H1 (cell line): ENCODE data around the gene PARP14. TPM values are rescaled to one million over a fixed set of nuclear protein-coding genes. Genes with fewer than 3 reads are reported as not detected.

ENCODE experiments used
- RAD21 ChIP-seq, 2 experiments: IDR thresholded peaks in 1 of 2; conservative IDR thresholded peaks in 1 of 2; 2 replicates each; pipeline ENCODE4 v1.6.1; 2011; ENCODE audit warnings: low read depth in 2 of 2, low read length in 2 of 2, improper control_type of control experiment in 1 of 2, inconsistent platforms in 1 of 2, mild to moderate bottlenecking in 1 of 2, moderate library complexity in 1 of 2
- RNF2 ChIP-seq: fragments of 200-900, 300-1000 bp; sonication (generic); IDR thresholded peaks from 2 replicates; pipeline ENCODE4 v1.7.1; 2016; ENCODE audit warnings: borderline replicate concordance, low read depth, mild to moderate bottlenecking, antibody characterized with exemption, low read length; ENCODE audit not compliant: poor library complexity, severe bottlenecking; ENCODE audit errors: missing control alignments
- polyA plus RNA-seq, 7 experiments: library from polyadenylated mRNA; depleted of rRNA in 3 of 7; stranded (reverse) in 5 of 7; unstranded in 2 of 7; fragments of >200 nt in 5 of 7; fragments of 200-250 nt in 2 of 7; gene quantifications; 1 replicate in 5 of 7; 2 replicates in 1 of 7; 4 replicates in 1 of 7; pipeline versions ENCODE4 v1.2.1 to v1.2.3, GENCODE V29; 2011 to 2013; ENCODE audit warnings: missing spikeins in 2 of 7, mixed read lengths in 2 of 7
- total RNA-seq: library from RNA; stranded (reverse); fragmentation: NEBNext Ultra II Directional; extraction: Animal tissue kit (Norgen Biotek cat#: 25700); gene quantifications from 2 replicates; pipeline ENCODE4 v1.2.1, GENCODE V29; 2021

The PARP14 gene
- total and polyA plus RNA-seq, 2 of the 8 experiments (the other 6 are each of a cell fraction or from before 2014, with no cell fraction given): 12.6 to 17.6 TPM

DNA sequence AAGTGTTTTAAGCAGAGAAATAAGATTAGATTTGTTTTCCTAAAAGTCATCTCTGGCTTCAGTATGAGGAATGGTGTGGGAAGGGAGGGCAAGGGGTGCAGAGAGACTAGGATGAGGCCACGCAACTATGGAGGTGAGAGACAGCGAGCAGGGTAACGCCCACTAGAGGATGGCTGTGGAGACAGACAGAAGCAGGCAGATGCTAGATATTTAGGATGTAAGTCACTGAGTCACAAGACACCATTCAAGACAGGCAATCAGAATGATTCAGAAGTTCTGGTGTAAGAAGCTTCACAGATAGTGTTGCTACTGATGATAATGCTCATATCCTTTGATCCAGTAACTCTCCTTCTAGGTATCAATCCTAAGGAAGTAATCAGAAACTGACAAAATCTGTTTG, 93.9 kb downstream of the PARP14 start (continued):
- no peak for TF ChIP-seq RNF2
- peak in 1 of 2 experiments; percentile 34; a peak in 1 of 4 replicates for TF ChIP-seq RAD21 (IDR thresholded peaks at IDR 0.05 in 1 of 2, conservative IDR thresholded peaks at IDR 0.05 in 1 of 2; ENCODE audit: low read depth in 2 of 2, low read length in 2 of 2)
